Activated naive CD4-positive, alpha-beta T cell treated with anti-CD3 and anti-CD28 coated beads, Interleukin-2, amount 50 U/mL, for 16 hours (primary cell): Measurements from ENCODE around the gene ARHGAP6.
"Not testable (repeated sequence)": the region's sequence is repeated elsewhere in the genome, so short reads cannot be mapped to it uniquely, and the experiment has no call there.

Experiments used
- DNase-seq: peaks from one replicate; pipeline ENCODE4 v3.0.0-alpha.2; 2020

ARHGAP6 gene

GRCh38 chrX:11641349-11642065 lies 24.2 kb downstream of the ARHGAP6 start:
- DNase-seq: no peak

- DNase-seq: no peak
Measured at GRCh38 chrX:11640089-11640488, 25.6 kb downstream of the ARHGAP6 start.

- no peak for DNase-seq
Measured at GRCh38 chrX:11632732-11633131, 33.0 kb downstream of the ARHGAP6 start.

DNA sequence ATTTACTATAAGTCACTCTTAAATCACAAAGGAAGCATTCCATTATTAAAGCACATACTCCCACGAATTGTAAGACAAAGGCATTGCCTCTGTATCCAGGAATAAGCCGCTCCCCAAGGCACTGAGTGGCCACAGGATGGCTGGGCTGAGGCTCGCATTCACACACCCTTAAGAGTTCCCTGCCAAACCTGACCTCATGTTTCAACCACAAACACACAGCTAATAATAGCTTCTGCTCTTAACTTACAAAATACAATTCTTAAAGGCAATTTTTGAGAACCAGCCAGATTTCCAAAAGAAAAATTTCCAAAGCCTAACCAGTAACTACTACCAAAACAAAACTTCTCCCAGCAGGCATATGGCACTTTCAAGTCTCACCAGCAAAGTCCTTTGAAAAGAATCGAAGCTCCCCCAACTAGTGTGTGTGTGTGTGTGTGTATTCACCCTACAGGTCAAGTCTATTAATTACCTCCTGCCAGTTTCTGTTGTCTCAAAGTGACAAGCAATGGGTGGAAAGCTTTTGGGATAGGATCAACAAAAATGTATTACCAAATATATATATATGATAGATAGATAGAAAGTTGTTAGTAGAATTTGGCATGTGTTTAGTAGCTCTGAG lies 36.0 kb downstream of the ARHGAP6 start:
- no peak for DNase-seq

GRCh38 chrX:11628399-11628798 lies 37.3 kb downstream of the ARHGAP6 start:
- no peak for DNase-seq

DNA sequence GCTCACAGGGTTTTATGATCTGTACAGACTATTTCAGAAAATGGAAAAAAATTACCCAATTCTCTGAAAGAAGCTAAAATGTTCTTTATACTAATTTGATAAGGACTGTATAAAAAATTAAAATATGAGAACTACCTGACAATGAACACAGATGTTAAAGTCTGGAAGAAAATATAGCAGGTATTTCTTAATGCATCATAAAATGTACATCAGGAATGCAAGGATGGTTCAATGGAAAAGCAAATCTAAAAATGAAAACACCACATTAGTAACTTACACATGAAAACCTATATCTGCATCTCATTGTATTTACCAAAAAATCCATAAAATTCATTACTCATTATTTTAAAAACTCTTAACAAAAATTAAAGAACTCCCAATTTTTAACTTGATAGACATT lies 39.4 kb downstream of the ARHGAP6 start:
- DNase-seq: no peak

DNA sequence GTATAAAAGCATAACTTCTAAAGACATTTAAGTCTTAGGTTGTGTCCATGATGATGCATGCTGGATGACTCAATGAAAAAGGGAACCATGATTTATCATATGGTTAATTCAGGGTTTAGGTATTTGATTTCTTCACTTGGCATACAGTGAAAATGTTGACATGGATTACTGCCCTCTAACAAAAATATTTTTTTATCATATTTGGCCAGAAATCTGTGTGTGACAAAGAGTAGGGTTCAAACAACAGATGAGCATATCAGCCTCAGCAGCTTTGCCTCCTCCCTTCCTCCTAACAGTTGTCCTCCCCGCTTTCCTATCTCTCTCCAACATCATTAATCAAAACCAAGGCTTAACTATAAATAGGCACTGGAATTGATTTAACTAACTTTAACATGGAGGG lies 46.3 kb downstream of the ARHGAP6 start:
- DNase-seq: no peak

DNA sequence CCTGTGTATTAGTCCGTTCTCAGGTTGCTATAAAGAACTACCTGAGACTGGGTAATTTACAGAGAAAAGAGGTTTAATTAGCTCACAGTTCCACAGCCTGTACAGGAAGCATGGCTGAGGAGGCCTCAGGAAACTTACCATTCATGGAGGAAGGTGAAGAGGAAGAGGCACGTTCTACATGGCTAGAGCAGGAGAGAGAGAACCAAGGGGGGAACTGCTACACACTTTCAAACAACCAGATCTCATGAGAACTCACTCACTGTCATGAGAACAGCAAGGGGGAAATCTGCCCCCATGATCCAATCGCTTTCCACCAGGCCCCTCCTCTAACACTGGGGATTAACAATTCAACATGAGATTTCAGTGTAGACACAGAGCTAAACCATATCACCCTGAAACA lies 51.5 kb downstream of the ARHGAP6 start:
- DNase-seq: not testable (repeated sequence)

- DNase-seq: no peak
Measured at GRCh38 chrX:11611965-11612364, 53.8 kb downstream of the ARHGAP6 start.

DNA sequence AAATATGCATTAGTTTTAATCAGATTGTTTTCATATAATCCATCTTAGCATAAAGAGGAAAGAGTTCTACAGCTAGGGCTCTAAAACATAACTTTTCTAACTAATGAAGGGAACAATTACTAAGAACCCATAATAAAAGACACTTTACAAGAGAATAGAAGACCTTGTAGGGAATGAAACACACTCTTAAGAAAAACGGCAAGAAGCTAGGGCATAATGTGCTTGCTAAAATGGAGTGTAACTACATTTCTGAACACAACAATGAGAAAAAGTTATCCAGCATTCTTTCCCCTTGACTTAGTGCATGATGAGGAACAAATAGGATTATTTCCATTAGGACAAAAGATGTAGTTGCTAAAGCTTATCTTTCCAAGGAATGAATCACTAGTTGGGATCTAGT lies 54.6 kb downstream of the ARHGAP6 start:
- no peak for DNase-seq

- no peak for DNase-seq
Measured at GRCh38 chrX:11609109-11609508, 56.6 kb downstream of the ARHGAP6 start.

- no peak for DNase-seq
Measured at GRCh38 chrX:11606408-11606807, 59.3 kb downstream of the ARHGAP6 start.

GRCh38 chrX:11600578-11600977 lies 65.1 kb downstream of the ARHGAP6 start:
- DNase-seq: no peak

DNA sequence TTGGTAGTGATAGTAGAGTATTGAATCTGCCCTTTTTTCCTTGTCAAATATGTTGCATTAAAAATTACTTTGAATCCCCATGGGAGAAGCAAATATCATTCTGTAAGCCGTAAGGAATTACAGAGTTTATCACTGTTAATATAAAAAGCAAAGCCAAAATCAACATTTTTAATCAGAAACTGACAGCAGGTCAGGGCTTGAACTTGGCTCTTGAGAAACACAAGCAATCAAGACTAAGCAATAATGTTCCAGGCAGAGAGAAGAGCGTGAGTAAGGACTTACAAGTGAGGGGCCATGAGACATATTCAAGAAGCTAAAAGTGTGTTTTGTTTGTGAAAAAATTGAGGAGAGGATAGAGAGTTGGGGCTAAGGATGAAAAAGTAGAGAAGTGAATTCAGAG lies 68.2 kb downstream of the ARHGAP6 start:
- DNase-seq: no peak

DNA sequence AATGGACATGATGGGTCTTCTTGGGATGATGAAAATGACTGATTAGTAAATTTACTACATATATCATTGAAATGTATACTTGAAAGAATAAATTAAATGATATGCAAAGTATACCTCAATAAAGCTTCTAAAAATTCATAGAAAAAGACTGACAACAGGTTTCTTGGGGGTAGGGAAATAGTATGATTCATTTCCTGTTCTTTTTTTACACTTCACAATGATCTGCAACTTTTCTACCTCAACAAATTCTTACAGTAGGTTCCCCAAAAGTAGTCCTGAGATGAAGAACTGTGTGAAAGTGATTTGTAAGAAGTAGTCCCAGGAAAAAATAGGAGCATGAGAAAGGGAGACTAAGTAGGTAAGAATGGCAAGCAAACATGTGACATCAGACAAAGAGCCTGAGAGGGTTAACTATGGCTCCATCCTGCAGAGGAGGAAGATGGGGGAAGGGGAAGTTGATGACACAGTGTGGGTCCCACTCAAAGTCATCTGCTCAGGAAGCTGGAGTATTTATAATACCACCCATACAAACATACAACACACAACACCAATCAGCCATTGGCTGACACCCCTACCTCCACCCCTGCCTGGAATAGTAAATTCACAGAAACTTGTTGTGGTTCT lies 73.9 kb downstream of the ARHGAP6 start:
- no peak for DNase-seq

GRCh38 chrX:11589641-11590040 lies 76.1 kb downstream of the ARHGAP6 start:
- no peak for DNase-seq

DNA sequence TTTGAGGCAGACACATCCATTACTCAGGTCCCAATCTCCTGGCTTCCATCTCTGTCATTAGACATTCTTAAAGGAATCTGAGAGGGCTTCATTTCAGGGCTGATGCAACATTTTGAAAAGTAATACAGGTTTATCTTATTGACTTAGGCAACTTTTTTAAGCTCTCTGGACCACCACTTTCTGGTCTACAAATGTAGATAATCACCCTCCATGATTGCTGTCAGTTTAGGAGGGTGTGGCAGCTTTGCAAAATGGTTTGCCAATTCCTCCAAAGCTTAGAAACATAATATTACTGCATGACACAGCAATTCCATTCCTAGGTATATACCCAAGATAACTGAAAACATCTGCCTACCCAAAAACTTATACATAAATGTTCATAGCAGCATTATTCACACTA lies 77.6 kb downstream of the ARHGAP6 start:
- DNase-seq: no peak

DNA sequence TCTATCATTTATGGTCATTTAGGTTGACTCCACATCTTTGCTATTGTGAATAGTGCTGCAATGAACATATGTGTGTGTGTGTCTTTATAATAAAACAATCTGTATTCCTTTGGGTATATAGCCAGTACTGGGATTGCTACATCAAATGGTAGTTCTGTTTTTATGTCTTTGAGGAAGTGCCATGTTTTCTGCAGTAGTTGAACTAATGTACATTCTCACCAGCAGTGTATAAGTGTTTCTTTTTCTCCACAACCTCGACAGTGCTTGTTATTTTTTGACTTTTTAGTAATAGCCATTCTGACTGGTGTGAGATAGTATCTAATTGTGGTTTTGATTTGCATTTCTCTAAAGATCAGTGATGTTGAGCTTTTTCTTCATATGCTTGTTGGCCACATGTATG lies 80.5 kb downstream of the ARHGAP6 start:
- DNase-seq: no peak

GRCh38 chrX:11580789-11581188 lies 84.9 kb downstream of the ARHGAP6 start:
- DNase-seq: no peak

DNA sequence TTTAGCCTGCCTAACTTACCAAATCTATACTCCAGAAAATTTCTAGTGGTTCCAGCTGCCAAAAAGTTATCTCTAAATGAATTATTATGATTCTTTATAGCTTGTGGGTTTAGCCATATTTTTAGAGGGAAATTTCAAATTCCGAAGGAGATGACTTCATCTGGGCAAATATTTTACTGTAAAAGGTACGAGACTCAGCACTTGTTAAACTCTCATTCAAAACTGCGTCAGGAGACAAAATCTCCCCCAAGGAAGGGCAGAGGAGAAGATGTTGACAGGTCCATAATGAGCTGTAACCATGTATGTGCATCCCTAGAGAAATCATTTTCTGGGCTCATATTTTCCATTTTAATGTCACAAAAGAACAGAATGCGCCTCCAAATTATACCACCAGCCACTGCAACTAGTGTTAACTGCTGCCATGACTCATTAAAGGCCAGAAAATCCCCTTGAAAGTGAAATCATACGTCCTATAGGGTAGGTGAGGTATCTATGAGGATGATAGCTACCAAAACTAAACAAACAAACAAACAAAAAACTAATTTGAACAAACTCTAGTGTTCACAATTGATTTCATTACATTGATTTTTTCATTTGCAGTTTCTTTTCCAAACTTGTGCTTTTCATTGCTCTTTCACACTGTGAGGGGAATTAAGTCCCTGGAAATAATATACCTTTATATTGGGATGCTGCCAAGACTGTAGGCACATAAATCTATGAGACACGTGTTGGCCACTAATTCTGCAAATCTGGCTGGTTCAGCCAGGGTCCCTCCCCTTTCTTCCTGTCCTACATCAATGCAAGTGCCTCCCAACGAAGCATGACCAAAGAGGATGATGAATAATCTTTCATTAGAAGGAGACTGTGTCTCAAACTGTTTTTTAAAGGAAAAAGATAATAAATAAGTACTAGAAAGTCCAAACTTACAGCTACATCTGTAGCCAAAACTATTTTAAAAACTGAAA lies 85.8 kb downstream of the ARHGAP6 start:
- no peak for DNase-seq

- not testable (repeated sequence) for DNase-seq
Measured at GRCh38 chrX:11578301-11578700, 87.4 kb downstream of the ARHGAP6 start.

GRCh38 chrX:11577603-11578002 lies 88.1 kb downstream of the ARHGAP6 start:
- DNase-seq: no peak

DNA sequence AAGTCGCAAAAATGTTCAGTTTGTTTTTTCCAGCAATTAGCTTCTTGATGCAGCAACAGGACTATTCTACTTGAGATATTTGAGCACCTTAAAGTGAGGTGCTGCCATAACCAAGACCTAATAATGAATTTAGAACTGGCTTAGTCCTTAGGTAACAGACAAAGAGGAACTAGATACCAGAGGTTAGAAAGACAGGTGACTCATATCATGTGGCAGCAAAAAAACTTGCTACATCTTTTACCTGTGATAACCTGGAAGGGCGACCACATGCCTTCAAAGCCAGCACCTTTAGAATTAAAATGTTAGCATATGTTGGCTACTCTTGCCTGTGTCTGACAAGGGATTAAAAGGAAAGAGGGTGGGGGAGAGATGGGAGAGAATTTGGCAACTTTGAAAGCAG lies 90.4 kb downstream of the ARHGAP6 start:
- no peak for DNase-seq
